ENCODE results near the gene TRIP4.
A peak's percentile ranks its signal among the peaks of the same experiment; 100 is the strongest.
"Not testable (repeated sequence)": the region's sequence is repeated elsewhere in the genome, so short reads cannot be mapped to it uniquely, and the experiment has no call there.

TRIP4 gene

GRCh38 chr15:64493641-64494040 is 106.0 kb downstream of the TRIP4 start:
- no peaks in the 10 kb centered on the region for H3K27me3 Mint-ChIP-seq (ENCODE audit: low read depth)
- no peak for TF ChIP-seq CTCF (IDR thresholded peaks at IDR 0.05; ENCODE audit: unreplicated experiment in 3 of 3)
- peaks cover 30% of the 10 kb centered on the region for H3K36me3 Mint-ChIP-seq (ENCODE audit: low read depth)
- no peak overlapping the region for H3K4me3 Mint-ChIP-seq
- peaks cover 10% of the 10 kb centered on the region for H3K4me1 Mint-ChIP-seq
- peak overlapping the region in 1 of 3 experiments; percentile 7 for H3K27ac Mint-ChIP-seq
- H3K9me3 Mint-ChIP-seq: no peaks in the 10 kb centered on the region

- not testable (repeated sequence) for H3K9me3 Mint-ChIP-seq; H3K4me3 Mint-ChIP-seq; H3K27me3 Mint-ChIP-seq (ENCODE audit: low read depth); H3K27ac Mint-ChIP-seq
- Mint-ChIP-seq H3K4me1 (peaks cover 33% of the 10 kb centered on the region), H3K36me3 (ENCODE audit: low read depth) (peaks cover 42% of the 10 kb centered on the region)
Measured at GRCh38 chr15:64495968-64496367, 108.3 kb downstream of the TRIP4 start.

- no peaks in the 10 kb centered on the region for H3K27me3 Mint-ChIP-seq (ENCODE audit: low read depth)
- no peak for TF ChIP-seq CTCF (IDR thresholded peaks at IDR 0.05; ENCODE audit: unreplicated experiment in 3 of 3)
- peaks cover 65% of the 10 kb centered on the region for H3K4me1 Mint-ChIP-seq
- H3K27ac Mint-ChIP-seq: peak overlapping the region in 1 of 3 experiments; percentile 66
- peaks cover 54% of the 10 kb centered on the region for H3K36me3 Mint-ChIP-seq (ENCODE audit: low read depth)
- no peak overlapping the region for H3K4me3 Mint-ChIP-seq
- no peaks in the 10 kb centered on the region for H3K9me3 Mint-ChIP-seq
Measured at GRCh38 chr15:64500695-64501395, 113.2 kb downstream of the TRIP4 start.

- H3K4me3 Mint-ChIP-seq: no peak overlapping the region
- H3K4me1 Mint-ChIP-seq: peaks cover 65% of the 10 kb centered on the region
Measured at GRCh38 chr15:64501396-64501715, 113.7 kb downstream of the TRIP4 start.

GRCh38 chr15:64502151-64502550 is 114.5 kb downstream of the TRIP4 start:
- Mint-ChIP-seq H3K9me3 (no peaks in the 10 kb centered on the region), H3K27me3 (ENCODE audit: low read depth) (no peaks in the 10 kb centered on the region), H3K4me3 (no peak overlapping the region), H3K36me3 (ENCODE audit: low read depth) (peaks cover 52% of the 10 kb centered on the region), H3K27ac (peak overlapping the region; percentile 64 to 81 (median 66)), H3K4me1 (peaks cover 72% of the 10 kb centered on the region)
- no peak for TF ChIP-seq CTCF (IDR thresholded peaks at IDR 0.05; ENCODE audit: unreplicated experiment in 3 of 3)

More at GRCh38 chr15:64501396-64501715, 113.7 kb downstream of the TRIP4 start:
- Mint-ChIP-seq H3K9me3 (no peaks in the 10 kb centered on the region), H3K36me3 (ENCODE audit: low read depth) (peaks cover 50% of the 10 kb centered on the region), H3K27me3 (ENCODE audit: low read depth) (no peaks in the 10 kb centered on the region), H3K27ac (peak overlapping the region in 1 of 3 experiments; percentile 66)
- no peak for TF ChIP-seq CTCF (IDR thresholded peaks at IDR 0.05; ENCODE audit: unreplicated experiment in 3 of 3)

- Mint-ChIP-seq H3K27me3 (ENCODE audit: low read depth) (no peaks in the 10 kb centered on the region), H3K9me3 (no peaks in the 10 kb centered on the region), H3K4me1 (peaks cover 76% of the 10 kb centered on the region), H3K4me3 (no peak overlapping the region), H3K27ac (peak overlapping the region; percentile 66 to 81 (median 76)), H3K36me3 (ENCODE audit: low read depth) (peaks cover 49% of the 10 kb centered on the region)
- TF ChIP-seq CTCF (IDR thresholded peaks at IDR 0.05; ENCODE audit: unreplicated experiment in 3 of 3): no peak
Measured at GRCh38 chr15:64502551-64502950, 114.9 kb downstream of the TRIP4 start.

Measured in nephron (organoid).